ENCODE results near the gene TEDC2. TPM values are rescaled to one million over a fixed set of nuclear protein-coding genes. Genes with fewer than 3 reads are reported as not detected.
A peak's percentile ranks its signal among the peaks of the same experiment; 100 is the strongest.

The TEDC2 gene
- total RNA-seq, 4 donors from 2014 or later, result 1.5 TPM; not detected in 3

DNA sequence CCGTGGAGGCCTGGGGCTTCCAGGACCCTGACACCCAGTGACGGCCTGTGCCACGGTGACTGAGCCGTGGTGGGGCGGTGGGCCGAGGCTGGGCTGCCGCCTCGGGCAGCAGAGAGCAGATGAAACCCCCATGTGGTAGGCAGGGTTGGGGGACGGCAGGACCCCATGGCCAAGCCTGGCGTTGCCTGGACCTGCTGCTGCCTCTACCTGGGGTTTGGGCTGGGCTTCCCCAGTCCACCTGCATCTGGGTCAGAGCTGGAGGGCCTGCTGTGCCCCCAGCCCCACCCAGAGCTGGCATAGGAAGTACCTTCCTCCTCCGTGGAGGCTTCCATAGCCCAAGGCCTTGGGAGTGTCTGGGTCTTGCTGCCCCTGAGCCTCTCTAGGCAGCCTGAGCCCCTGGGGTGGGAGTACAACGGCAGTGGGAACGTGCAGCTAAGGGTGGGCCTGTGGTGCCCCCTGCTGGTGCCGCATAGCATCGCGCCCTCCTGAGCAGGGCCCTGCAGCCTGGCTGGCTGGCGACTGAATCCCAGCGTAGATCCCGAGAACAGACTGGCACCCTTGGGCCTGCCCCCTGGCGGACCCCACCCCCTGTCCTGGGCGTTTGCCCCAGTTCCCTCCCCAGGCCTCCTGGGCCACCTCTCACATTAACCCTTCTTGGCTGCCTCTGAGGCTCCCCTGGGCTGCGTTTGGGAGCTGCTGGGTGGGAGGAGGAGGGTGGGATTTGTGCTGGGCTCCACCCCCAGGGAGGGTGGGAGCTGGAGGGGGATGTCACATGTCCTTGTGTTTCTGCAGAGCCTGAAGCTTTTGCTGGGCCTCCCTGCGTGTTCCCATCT is 41.2 kb downstream of the TEDC2 start:
- TF ChIP-seq POLR2A (IDR thresholded peaks at IDR 0.05; ENCODE audit: low read depth) (peak; percentile 22), POLR2AphosphoS5 (IDR thresholded peaks at IDR 0.05) (peak in 1 of 2 donors; percentile 59), EP300 (IDR thresholded peaks at IDR 0.05) (no peak)
- TF ChIP-seq, protein P1, sequence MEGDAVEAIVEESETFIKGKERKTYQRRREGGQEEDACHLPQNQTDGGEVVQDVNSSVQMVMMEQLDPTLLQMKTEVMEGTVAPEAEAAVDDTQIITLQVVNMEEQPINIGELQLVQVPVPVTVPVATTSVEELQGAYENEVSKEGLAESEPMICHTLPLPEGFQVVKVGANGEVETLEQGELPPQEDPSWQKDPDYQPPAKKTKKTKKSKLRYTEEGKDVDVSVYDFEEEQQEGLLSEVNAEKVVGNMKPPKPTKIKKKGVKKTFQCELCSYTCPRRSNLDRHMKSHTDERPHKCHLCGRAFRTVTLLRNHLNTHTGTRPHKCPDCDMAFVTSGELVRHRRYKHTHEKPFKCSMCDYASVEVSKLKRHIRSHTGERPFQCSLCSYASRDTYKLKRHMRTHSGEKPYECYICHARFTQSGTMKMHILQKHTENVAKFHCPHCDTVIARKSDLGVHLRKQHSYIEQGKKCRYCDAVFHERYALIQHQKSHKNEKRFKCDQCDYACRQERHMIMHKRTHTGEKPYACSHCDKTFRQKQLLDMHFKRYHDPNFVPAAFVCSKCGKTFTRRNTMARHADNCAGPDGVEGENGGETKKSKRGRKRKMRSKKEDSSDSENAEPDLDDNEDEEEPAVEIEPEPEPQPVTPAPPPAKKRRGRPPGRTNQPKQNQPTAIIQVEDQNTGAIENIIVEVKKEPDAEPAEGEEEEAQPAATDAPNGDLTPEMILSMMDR (IDR thresholded peaks at IDR 0.05), result peak in 2 of 3 experiments; percentile 96 to 97
- intact Hi-C loops (cut with DNase I), result loop anchor here (2.0 to 10.0 kb wide), 4 partner anchors 44 to 236 kb away; partner anchors contain the start of genes ABCA3, CCNF and RNPS1
- H3K4me3 ChIP-seq, result peak overlapping the region; percentile 36 to 52 (median 40)
- no peaks in the 10 kb centered on the region for H3K27me3 ChIP-seq
- peak overlapping the region in 3 of 4 donors; percentile 52 to 59 (median 53) for H3K27ac ChIP-seq (replicated peaks in 1 of 4)
- peaks cover 10 to 42% (median 28%) of the 10 kb centered on the region in 4 donors for H3K36me3 ChIP-seq
- H3K4me1 ChIP-seq, result peaks cover 42 to 48% (median 45%) of the 10 kb centered on the region in 4 donors
- DNase-seq (ENCODE audit: extremely low spot score), result peak; percentile 96
- no peaks in the 10 kb centered on the region for H3K9me3 ChIP-seq
- 10% methylated on average over 2 of the region's 23 CpGs for WGBS

DNA sequence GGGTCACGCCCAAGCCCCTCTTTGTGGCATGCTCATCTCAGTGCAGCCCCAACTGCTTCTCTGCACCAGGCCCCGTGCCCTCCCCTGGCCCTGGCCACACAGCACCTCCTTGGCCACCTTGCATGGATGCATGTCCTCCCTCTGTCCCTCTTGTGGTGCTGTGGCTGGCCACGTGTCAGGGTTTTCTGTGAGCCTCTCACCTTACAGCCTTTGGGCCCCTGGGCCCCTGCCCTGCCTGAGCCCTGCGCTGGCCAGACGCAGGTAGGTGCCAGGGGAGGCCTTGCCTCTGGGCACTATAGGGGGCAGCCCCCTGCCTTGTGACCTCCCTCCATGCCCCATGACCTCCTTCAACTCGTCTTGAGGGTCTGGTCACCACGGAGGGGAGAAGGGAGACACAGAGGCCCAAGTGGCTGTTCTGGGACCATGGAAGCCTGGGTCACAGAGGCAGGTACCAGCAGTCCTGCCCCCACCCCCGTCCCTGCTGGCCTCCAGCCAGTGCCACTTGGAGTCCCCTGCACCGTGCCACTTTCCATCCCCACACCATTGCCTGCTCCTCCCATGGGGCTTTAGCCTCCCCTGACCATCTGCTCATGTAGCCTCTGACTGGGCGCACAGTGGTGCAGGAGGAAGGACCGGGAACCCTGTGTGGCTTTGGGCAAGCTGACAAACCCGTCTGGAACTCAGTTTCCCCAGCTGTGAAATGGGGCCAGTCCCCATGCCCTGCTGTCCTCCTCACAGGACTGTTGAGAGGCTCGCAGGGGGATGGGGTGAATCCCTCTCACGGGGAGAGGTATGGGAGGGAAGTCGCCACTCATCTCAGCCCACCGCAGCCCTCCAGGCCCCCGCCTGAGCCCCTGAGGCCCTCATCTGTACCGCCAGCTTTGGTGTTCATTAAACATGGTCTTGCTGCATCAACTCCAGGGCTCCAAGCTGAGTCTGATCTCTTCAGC is 42.3 kb downstream of the TEDC2 start:
- DNase-seq (ENCODE audit: extremely low spot score), result no peak
- 62% methylated on average over 6 of the region's 18 CpGs for WGBS

DNA sequence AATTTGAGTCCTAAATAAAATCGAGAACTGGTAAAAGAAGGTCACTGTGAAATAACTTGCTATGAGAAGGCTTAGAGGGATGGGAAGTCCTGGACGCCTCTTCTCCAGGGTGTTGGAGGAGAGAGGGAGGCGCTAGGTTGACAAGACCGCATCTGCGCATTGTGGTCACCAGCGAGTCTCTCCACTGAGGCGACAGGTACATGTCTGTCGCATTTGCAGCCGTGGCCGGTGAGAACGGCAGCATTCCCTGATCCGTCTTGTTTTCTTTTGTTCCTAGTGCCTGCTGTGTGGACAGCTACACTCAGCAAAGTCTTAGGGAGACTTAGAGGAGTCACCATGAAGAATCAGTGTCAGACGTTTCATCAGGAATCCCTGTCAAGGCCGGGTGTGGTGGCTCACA is 45.8 kb downstream of the TEDC2 start:
- H3K4me3 ChIP-seq, result no peak overlapping the region
- peaks cover 18 to 24% (median 22%) of the 10 kb centered on the region in 4 donors for H3K4me1 ChIP-seq
- no peak for DNase-seq (ENCODE audit: extremely low spot score)
- intact Hi-C loops (cut with DNase I), result loop anchor here (10.0 kb wide), 1 partner anchor 241 kb away; the partner anchor contains the start of gene RNPS1
- H3K27me3 ChIP-seq, result no peaks in the 10 kb centered on the region
- H3K9me3 ChIP-seq, result no peaks in the 10 kb centered on the region
- H3K36me3 ChIP-seq, result peaks cover 0 to 3% (median 0%) of the 10 kb centered on the region in 4 donors
- 89% methylated on average over 11 of the region's 14 CpGs for WGBS
- TF ChIP-seq POLR2AphosphoS5 (IDR thresholded peaks at IDR 0.05) (no peak), EP300 (IDR thresholded peaks at IDR 0.05) (no peak), POLR2A (IDR thresholded peaks at IDR 0.05; ENCODE audit: low read depth) (no peak)
- no peak overlapping the region for H3K27ac ChIP-seq (replicated peaks in 1 of 4)

More for the DNA sequence above, 42.3 kb downstream of the TEDC2 start:
- no peak for TF ChIP-seq POLR2AphosphoS5 (IDR thresholded peaks at IDR 0.05)
- TF ChIP-seq, protein P1 (IDR thresholded peaks at IDR 0.05), result no peak
- TF ChIP-seq EP300 (IDR thresholded peaks at IDR 0.05), result no peak
- TF ChIP-seq POLR2A (IDR thresholded peaks at IDR 0.05; ENCODE audit: low read depth), result no peak
- Histone ChIP-seq H3K27me3 (no peaks in the 10 kb centered on the region), H3K27ac (replicated peaks in 1 of 4) (peak overlapping the region in 2 of 4 donors; percentile 53 to 59), H3K9me3 (no peaks in the 10 kb centered on the region), H3K36me3 (peaks cover 0 to 31% (median 17%) of the 10 kb centered on the region in 4 donors), H3K4me3 (peak overlapping the region in 1 of 4 donors; percentile 40), H3K4me1 (peaks cover 37 to 43% (median 41%) of the 10 kb centered on the region in 4 donors)
- intact Hi-C loops (cut with DNase I), result loop anchor here (2.0 to 10.0 kb wide), 4 partner anchors 45 to 237 kb away; partner anchors contain the start of genes ABCA3, CCNF and RNPS1

DNA sequence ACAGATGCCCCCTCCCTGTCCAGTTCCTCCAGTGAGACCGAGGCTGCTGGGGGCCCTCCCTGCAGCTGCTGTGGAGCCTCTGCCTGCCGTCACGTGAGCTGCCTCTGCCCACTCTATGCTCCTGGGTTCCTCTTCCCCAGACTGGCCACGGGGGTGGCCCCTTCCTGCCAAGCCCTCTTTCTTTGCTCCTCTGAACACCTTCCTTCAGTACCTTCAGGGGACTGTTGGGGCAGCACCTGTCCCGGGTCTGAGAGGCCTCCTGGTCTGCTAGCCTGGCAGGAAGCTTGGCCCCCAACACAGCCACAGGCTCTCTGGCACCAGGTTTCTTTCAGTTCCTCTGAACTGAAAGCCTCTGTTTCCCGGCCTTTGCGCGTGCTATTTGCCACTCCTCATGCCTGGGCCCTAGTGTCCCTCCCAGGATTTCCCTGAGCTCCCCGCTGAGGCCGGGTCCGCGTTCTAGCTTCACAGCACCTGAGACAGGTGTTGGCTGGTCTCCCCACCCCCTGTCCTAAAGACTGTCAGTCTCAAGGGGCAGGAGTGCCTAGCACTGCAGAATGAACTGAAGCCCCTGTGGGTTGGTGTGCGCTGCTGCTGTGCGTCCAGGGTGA is 47.2 kb downstream of the TEDC2 start:
- no peaks in the 10 kb centered on the region for H3K9me3 ChIP-seq
- H3K4me1 ChIP-seq, result peaks cover 8 to 23% (median 22%) of the 10 kb centered on the region in 4 donors
- no peak overlapping the region for H3K4me3 ChIP-seq
- no peak for DNase-seq (ENCODE audit: extremely low spot score)
- TF ChIP-seq, protein P1 (IDR thresholded peaks at IDR 0.05), result no peak
- peak; percentile 19 for TF ChIP-seq POLR2A (IDR thresholded peaks at IDR 0.05; ENCODE audit: low read depth)
- peaks cover 0 to 3% (median 0%) of the 10 kb centered on the region in 4 donors for H3K36me3 ChIP-seq
- 79% methylated on average over 12 of the region's 14 CpGs for WGBS
- intact Hi-C loops (cut with DNase I), result loop anchor here (10.0 kb wide), 1 partner anchor 242 kb away; the partner anchor contains the start of gene RNPS1
- H3K27ac ChIP-seq (replicated peaks in 1 of 4), result peak overlapping the region; percentile 17 to 56 (median 48)
- no peaks in the 10 kb centered on the region for H3K27me3 ChIP-seq

Measured in esophagus muscularis mucosa (tissue), 4 donors.